NCI-H1436 treated with DMSO at 0.1 percent for 48 hours (cell line): Measurements from ENCODE around the gene DTD2.
"Not testable (repeated sequence)": the region's sequence is repeated elsewhere in the genome, so short reads cannot be mapped to it uniquely, and the experiment has no call there.

Source experiments
- DNase-seq: peaks from one replicate; lab custom pipeline; 2025; lab: John Stamatoyannopoulos, UW

DTD2 gene

GRCh38 chr14:31456841-31457664 is at the start of gene DTD2:
Gene DTD2, minus strand, starts transcription at chr14:31457506. Its CDS starts 113 bp downstream, at chr14:31457393.
- peak; percentile 57 for DNase-seq

DNA sequence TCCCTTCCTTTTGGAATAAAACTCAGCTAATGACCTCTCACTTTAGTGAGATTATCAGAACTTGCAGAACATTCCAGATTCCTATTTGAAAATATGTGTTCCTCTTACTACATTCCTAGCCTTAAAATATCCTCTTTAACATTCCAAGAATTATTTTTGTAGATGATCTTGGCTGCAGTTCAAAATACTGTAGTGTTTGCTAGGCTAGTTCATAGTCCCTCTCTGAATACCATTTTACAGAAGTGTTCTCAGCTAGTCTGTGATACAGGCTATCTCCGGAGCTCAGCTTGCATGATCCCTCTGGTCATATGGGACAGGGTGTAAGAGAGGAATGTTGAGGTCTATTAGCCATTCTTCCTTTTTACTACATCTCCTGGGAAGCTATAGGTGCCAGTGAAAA is 48.1 kb upstream of the DTD2 start:
- DNase-seq, result no peak

DNA sequence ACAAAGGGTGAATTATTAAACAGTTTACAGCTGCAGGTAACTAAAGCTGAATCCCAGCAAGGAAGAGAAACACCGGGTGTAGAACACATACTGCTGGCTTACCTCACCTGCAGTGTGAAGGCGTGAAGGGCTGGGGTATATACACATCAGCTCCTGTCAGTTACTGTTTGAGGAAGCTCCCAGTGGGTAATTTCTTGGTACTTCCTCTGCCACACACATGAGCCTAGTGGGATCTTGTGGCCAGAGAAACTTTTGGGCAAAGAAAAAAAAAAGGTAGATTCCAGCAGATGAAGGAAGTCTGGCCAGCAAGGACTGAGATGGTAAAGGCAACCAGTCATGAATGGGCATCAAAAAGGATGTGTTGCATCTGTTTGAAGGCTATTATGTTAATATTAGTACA is 44.6 kb upstream of the DTD2 start:
- no peak for DNase-seq

- no peak for DNase-seq
These were observed 35.6 kb upstream of the DTD2 start for GRCh38 chr14:31492759-31493498.

- DNase-seq, result no peak
These were observed 32.4 kb upstream of the DTD2 start for GRCh38 chr14:31489691-31490090.

DNA sequence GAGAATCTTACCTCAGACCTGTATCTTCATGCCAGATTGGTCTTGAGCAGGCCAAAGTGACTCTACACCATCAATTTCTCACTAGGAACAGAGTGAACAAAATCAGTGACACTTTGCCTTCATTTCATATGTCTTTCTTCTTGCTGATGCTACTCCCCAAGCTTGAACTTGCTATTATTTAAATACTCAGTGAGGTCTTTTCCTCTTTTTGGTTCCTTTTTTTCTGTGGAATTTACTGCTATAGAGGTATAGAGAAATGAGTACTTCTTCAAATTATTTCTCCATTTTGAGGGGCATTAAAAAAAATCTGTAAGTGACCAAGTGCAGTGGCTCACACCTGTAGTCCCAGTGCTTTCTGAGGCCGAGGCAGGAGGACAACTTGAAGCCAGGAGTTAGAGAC is 30.6 kb upstream of the DTD2 start, which contains the start of gene GPR33:
TSS of gene GPR33 (minus strand) at position 154 of the 400 bp plus-strand sequence. CDS start 4,074 bp downstream, outside the sequence.
- no peak for DNase-seq

DNA sequence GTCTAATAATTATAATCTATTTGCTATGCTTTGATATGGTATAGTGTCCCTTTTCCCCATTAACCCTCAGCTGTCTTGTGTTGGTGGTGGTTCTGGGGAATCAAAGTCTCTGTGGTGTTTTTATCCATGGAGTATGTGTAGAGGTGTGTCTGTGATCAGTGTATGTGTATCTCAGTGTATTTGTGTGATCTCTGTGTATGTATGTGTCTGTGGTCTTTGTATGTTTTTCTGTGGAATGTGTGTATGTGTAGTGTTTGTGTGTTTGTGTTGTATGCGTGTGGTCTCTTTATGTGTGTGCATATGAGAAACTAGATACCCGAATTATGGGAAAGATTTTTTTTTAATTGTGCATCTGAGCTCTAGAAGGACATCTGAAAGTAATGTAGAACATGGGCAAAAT is 29.5 kb upstream of the DTD2 start:
- no peak for DNase-seq

GRCh38 chr14:31484754-31485153 is 27.4 kb upstream of the DTD2 start:
- DNase-seq, result no peak

- no peak for DNase-seq
These were observed 22.9 kb upstream of the DTD2 start for GRCh38 chr14:31480156-31480555.

DNA sequence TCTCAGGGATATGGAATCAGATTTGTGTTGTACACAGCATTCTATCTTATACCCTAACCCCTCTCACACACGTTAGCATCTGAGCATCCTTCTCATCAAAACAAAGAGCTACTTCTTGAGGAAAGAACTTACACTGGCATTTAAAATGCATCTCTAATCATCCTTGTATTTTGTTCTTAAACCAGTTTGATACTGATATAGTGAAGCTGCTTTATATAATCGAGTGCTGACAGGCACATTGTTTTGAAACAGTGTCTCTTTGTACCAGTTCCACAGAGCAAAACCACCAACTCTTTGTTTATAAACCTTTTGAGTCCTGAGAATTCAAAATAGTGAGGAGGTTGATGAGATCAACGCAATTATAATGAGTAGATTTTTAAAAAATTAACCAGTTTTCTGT is 21.7 kb upstream of the DTD2 start:
- no peak for DNase-seq

DNA sequence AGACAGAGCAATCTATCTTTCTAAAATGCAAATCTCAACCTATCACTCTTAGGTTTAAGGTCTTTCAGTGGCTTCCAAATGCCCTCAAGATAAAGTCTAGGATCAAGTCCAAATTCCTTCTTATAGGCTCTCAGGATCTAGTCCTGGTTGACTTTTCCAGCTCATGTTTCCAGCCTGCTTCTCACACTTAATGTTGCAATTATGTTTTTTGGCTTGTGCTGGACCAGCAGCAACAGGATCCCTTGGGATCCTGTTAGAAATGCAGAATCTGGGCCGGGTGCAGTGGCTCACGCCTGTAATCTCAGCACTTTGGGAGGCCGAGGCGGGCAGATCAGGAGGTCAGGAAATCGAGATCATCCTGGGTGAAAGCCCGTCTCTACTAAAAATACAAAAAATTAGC is 19.9 kb upstream of the DTD2 start:
- no peak for DNase-seq

- DNase-seq, result no peak
These were observed 19.0 kb upstream of the DTD2 start for GRCh38 chr14:31476131-31476866.

DNA sequence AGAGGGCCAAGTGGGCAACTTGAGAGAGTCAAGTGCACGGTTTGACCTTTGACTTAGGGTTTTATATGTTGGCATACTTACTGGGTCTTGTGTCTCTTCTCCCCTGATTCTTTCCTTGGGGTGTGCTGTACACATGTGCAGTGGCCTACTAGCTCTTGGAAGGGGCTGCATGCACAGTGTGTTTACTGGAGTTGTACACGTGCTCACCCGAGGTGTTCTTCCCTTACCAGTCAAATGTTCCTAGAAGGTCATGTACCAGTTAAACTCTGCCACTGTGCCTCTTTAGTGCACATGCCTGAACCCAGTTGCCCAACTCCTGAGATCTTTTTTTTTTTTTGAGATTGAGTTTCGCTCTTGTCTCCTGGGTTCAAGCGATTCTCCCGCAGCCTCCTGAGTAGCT is 9.2 kb upstream of the DTD2 start:
- no peak for DNase-seq

DNA sequence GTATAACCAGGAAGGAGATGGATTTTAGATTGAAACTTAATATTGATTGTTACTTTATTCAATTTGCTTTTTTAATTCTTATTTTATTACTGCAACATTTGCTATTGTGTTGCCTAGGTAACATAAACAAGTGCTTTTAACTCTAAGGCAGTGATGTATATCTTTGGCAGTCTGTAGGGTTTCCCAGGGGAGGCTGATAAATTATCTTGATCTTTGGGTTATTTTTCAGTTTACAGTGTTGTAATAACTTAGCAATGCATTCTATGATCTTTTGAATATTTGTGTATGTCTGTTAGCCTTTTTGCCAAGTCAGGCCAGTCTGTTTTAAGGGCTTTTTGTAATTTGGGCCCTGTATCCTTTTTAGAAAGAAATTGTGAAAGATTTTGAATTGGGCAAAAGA is 7.8 kb upstream of the DTD2 start:
- no peak for DNase-seq

DNA sequence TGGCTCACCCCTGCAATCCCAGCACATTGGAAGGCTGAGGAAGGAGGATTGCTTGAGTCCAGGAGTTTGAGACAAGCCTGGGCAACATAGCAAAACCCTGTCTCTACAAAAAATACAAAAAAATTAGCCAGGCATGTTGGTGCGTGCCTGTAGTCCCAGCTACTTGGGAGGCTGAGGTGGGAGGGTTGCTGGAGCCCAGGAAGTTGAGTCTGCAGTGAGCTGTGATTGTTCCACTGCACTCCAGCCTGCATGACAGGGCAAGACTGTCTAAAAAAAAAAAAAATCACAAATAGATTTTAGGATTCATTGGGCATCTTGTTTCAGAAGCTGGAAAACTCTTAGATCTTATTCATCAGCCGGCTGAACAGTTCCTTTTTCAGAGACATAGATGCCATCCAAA is 5.1 kb upstream of the DTD2 start:
- DNase-seq, result not testable (repeated sequence)

DNA sequence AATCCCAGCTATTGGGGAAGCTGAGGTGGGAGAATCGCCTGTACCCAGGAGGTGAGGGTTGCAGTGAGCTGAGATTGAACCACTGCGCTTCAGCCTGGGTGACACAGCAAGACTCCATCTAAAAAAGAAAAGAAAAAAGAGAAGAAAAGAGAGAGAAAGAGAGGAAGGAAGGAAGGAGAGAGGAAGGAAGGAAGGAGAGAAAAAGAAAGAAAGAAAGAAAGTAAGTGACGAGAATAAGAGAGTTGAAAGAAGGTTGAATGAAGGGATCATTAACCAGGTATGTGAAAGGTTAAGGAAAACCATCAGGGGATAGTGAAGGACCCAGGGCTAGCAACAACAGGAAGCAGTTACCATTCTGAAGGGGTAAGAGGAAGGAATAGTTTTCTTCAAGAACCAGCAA is 4.2 kb upstream of the DTD2 start:
- no peak for DNase-seq

GRCh38 chr14:31457665-31458659 is 656 bp upstream of the DTD2 start:
- no peak for DNase-seq

DNA sequence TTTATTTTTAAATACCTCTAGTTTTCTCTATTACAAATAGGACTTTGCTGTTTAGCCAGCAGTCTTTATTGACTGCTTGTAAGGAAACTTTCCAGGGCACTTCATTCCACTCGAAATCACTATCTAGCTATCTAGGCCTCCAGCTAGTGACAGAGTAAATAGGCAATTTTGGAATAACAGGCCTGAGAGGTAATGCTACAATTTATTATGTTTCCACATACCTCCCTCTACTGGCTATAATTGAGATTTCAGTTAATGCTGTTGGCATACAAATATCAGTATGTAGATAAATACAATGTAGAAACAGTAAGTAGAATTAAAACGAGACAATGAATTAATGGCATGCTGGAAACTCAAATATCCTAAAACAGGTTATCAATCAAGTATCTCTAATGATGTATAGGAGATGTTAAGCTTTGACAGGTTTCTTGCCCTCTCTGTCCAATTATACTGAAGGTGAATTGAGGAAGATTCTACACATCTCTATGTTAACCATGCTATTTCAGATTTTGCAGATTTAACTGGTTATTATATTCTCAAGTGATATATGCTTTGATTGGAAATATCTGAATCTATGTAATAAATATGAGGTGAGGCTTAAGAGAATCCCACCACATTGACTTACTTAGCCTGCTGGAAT is 7.2 kb downstream of the DTD2 start:
- DNase-seq, result no peak

GRCh38 chr14:31449136-31449535 is 8.2 kb downstream of the DTD2 start:
- DNase-seq, result no peak

- DNase-seq, result no peak
These were observed 11.6 kb downstream of the DTD2 start for GRCh38 chr14:31445703-31446102.

DNA sequence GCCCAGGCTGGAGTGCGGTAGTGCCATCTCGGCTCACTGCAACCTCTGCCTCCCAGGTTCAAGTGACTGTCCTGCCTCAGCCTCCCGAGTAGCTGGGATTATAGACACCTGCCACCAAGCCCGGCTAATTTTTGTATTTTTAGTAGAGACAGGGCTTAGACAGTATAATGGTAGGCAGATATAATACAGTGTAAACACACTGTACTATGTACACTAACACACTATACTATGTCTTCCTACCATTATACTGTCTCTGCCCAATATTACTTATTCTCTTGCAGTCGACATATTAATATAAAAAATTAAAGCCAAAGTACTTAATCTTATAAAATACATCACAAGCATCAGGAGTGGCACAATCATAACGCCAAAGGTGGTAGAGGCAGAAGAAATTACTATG is 15.0 kb downstream of the DTD2 start:
- no peak for DNase-seq
